Dermis blood vessel endothelial cell (primary cell): ENCODE results near the gene TMEM151B. TPM values are rescaled to one million over a fixed set of nuclear protein-coding genes. Genes with fewer than 3 reads are reported as not detected.

ENCODE experiments used
- DNase-seq: peaks from one replicate; pipeline ENCODE4 v3.0.0; 2010
- total RNA-seq: library from RNA; depleted of rRNA; stranded (reverse); fragments of >200 nt; gene quantifications from 2 replicates; pipeline ENCODE4 v1.2.3, GENCODE V29; 2014

Gene TMEM151B
- total RNA-seq, 1 donor from 2014 or later, result not detected

DNA sequence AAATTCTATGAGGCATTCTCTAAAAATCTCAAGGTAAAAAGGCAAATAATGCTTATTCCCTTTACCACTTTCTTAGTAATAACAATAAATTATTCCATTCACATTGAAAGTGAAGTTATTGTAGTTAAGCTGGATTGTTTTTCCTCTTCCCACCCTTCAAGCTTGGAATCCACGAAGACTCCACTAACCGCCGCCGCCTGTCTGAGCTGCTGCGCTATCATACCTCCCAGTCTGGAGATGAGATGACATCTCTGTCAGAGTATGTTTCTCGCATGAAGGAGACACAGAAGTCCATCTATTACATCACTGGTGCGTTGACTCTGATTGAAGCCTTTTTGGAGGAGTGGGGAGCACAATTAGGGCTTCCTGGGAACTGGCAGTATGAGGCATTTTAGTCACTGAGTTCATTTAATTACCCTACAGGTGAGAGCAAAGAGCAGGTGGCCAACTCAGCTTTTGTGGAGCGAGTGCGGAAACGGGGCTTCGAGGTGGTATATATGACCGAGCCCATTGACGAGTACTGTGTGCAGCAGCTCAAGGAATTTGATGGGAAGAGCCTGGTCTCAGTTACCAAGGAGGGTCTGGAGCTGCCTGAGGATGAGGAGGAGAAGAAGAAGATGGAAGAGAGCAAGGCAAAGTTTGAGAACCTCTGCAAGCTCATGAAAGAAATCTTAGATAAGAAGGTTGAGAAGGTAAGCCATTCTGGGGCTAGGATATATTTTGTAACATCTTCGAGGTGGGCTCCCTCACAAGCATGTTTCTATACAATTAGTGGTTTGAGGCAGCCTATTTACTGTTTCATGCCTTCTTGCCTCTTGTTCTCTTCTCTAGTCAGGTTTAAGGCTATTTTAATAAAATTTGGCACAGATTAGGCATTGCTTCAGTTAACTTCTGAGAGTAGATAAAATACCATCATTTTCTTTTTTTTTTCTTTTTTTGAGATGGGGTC lies 18.4 kb upstream of the TMEM151B start:
- no peak for DNase-seq

- DNase-seq, result peak; percentile 66
These were observed 16.7 kb upstream of the TMEM151B start for GRCh38 chr6:44253307-44254101.

DNA sequence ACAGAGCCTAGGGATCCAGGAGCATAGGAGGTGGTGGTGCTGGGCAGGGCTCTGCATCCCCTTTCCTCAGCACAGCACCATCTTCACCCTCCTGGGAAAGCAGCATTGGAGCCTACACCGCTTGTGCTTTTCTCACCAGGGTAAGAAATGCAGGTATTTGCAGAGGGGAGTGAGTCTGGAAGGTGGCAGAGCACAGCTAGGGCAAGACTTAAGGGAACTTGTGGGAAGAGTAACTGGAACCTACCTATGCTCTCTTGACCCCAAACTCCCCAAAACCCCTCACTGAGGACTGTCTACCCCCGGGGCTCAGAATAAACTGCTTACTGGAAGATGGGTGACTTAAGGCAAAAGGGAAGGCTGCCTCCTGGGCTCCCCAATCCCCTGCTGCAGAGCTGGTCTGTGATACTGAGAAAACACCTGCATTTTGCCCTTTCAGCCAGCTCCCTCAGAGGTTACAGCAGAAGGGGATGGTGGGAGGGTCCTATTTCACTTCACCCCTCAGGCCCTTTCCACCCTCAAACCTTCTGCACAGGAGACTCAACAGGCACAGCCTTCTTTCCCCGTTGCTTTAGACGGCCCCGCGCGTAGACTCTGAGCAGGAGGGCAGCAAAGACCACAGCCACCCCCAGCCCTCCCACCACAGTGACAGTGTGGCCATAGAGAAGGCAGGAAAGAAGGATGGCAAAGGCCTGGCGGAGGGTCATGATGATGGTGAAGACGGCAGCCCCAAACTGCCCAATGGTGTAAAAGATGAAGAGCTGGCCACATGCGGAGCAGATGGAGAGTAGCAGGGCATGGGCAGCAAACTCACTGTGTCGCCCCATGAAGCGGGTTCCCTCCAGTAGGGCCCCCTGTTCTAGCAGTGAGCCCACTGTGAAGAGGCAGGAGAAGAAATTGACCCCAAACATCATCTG lies 15.8 kb upstream of the TMEM151B start:
- DNase-seq, result no peak

DNA sequence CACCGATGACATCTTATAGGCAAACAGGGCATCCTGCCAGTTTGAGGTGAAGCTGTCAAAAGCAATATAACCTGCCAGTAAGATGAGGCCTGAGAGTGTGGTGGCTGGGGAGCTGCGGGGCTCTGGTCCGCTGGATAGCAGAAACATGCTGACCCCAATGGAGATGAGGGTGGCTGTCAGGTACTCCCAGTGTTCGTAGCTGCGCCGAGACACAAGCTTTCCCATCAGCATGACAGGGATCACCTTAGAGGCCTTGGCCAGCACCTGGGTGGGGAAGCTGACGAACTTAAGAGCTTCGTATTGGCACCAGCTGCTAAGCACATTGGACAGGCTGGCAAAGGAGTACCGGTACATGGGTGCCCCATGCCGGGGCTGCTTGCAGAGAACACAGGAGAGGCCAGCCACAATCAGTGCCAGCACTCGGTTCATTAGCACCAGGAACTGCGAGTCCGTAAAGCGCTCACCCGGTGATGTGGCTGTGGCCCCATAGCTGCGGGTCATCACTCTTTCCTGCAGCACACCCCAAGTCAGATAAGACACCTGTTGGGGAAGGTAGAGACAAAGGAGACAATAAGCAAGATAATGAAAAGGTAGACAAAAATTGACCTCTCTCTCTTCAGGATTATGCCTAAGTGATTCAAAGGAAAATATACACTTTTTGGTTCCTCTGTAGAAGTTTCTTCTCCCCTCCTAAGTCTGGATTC lies 15.0 kb upstream of the TMEM151B start:
- no peak for DNase-seq

DNA sequence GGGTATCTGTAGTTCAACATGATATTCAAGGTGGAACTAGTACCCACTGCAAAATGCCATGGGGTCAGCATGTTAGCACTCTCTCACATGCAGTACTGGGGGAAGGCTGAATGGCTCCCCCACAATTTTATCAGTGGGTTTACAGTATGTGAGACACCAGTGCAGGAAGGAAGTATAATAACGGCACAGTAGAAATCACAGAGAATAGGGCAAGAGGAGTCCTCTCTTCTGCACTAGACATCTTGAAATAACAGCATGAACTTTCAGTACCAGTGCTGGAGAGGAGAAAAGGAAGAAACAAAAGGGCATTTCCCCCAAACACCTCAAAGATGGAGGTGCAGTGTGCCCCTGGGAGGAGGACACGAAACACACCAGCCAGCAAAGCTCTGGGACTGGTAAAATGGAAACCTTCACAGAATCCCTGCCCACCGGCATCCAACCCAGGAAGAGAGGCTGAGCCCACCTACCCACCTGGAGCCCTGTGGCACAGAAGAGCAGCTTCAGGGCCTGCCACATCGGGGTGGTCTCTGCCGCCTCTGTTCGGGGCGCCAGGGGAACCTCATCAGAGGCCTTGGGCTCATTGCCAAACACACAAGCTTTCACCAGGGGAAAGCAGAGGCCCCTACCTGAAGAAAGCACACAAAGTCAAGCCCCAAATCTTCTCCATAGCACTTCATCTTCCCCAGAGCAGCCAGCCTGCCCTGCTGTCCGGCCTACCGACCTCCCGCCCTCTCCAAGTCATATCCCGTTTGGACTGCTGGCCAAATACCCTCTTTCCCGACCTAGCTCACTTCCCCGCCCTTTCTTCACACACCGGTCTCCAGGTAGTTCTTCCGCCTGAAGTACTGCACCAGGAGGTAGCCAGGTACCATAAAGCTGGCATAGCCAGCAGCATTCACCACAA lies 14.1 kb upstream of the TMEM151B start:
- DNase-seq, result peak; percentile 47

- no peak for DNase-seq
These were observed 13.6 kb upstream of the TMEM151B start for GRCh38 chr6:44256775-44257024.

DNA sequence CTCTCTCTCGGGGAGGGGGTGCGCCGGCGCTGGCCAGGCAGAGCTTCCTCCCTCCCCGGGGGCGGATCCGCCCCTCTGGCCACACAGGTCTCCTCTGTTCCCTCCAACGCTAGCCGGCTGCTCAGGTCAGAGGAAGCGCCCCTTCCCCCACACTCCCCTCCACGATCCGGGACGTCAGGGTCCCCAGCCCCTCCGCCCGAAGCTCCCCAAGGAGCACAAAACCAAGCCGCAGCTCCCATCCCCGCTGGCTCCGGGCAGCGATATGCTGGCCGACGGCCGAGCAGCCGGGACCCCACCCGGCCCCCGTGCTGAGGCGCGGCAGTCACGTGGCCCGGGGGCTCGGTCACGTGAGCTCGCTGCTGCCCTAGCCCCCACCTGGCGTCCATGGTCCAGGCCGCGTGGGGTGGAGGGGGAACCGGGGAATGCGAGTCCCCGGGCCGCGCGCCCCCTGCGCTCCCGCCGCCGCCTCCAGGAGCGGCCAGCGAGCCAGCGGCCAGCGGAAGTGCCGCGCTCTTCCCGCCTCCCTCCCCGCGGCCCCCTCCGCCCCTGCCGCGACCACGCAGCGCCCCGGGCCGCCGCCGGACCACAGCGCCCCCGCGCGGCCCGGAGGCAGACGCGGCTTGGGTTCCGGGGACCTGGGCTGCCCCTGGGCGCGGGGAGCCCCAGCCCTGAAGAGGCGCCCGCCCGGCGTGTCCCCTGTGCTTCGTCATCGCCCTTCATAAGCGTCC lies 13.1 kb upstream of the TMEM151B start, which contains the start of gene SLC35B2:
Gene SLC35B2 (minus strand): TSS at position 504 of the 728 bp plus-strand sequence. CDS start 118 bp downstream, at position 386.
- DNase-seq, result peak; percentile 75

DNA sequence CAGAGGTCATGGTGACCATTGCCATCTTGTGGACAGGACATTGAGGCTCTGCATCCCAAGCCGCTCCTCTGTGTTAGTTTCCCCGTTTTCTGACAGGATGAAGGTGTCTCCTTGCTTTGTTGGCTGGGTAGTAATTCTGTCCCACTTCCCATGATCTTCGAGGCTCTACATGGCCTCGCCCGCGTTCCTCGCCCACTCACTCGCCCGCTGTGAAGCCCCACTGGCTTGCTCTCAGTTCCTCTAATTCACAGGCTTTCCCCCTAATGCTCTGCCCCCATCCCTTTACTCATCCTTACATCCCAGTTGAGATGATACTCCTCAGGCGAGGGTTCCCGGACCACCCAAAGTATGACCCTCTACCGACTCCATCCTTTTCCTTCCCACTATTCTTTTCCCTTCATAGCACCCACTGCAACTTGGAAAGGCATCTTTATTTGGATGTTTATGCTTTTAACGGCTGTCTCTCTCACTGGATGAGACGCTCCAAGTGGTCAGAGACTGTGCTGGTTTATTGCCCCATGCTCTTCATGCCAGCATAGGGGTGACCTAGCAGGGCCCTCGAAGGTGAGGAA lies 12.4 kb upstream of the TMEM151B start:
- no peak for DNase-seq

- no peak for DNase-seq
These were observed 11.9 kb upstream of the TMEM151B start for GRCh38 chr6:44258325-44258863.

GRCh38 chr6:44258921-44259320 lies 11.3 kb upstream of the TMEM151B start:
- DNase-seq, result no peak

DNA sequence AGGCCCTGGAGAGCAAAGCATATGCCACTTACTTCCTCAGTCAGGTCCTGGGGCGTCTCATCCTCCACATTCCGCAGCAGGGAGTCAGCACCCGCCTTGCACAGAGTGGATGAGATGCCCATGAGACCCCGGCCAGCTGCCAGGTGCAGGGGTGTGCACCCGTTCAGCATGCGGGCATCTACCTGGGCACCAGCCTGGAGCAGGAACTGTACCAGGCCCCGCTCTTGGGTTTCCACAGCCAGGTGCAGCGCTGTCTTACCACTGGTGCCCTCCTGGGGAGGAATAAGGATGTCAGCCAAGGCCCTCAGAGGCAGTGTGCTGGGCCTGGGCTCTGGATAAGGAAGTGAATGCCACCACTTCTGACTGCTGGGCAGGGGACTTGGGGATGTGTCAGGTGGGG lies 10.2 kb upstream of the TMEM151B start:
- DNase-seq, result no peak

DNA sequence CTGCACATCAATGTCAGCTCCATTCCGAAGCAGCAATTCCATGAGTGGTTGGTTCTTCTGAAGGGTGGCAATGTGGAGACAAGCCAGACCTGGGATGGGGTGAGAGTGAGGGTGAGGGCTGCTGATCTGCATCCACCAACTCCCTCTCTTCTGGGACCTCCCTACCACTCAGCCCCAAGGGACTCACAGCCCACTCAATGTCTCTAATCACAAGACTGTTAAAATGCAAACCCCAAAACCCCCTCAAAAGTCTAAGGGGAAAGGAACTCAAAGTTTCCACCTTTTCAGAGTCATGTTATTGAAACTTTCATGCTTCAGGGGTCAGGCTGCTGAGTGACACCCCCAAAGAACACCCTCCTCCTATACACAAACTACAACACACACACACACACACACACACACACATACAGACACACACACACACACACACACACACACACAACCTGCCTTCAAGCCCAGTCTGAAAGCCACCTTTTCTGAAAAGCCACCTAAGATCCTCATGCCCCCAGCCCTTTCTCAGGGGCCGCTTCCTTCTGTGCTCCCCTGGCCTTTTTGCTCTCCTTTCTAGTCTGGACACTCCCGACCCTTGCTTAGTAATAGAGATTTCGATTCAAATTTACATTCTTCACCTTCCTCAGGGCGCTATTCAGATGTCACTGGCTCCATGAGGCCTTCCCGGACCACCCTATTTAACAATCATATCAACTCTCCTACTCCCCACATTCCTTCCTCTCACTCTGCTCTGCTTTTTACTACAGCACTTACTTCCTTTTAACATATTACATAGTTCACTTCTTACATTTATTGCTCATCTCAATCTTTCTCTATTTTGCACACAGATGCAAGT lies 9.6 kb upstream of the TMEM151B start:
- no peak for DNase-seq

DNA sequence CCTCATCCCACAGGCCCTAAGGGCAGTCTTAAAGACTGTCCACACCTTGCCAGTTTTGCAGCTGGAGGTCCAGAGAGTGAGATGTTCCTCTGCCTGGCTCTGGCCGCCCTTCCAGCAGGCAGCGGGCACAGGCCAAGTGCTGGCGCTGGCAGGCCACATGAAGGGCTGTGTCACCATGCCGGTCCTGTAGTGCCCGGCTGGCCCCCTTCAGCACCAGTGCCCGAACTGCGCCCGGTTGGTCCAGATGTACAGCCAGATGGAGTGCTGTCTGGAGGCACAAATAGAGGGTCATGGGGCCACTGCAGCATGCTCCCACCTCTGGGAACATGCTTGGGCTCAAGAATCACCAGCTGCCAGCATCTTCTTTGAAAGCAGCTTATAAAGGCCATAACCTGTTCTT lies 8.7 kb upstream of the TMEM151B start:
- DNase-seq, result no peak

GRCh38 chr6:44262467-44263353 lies 7.5 kb upstream of the TMEM151B start:
- DNase-seq, result no peak

DNA sequence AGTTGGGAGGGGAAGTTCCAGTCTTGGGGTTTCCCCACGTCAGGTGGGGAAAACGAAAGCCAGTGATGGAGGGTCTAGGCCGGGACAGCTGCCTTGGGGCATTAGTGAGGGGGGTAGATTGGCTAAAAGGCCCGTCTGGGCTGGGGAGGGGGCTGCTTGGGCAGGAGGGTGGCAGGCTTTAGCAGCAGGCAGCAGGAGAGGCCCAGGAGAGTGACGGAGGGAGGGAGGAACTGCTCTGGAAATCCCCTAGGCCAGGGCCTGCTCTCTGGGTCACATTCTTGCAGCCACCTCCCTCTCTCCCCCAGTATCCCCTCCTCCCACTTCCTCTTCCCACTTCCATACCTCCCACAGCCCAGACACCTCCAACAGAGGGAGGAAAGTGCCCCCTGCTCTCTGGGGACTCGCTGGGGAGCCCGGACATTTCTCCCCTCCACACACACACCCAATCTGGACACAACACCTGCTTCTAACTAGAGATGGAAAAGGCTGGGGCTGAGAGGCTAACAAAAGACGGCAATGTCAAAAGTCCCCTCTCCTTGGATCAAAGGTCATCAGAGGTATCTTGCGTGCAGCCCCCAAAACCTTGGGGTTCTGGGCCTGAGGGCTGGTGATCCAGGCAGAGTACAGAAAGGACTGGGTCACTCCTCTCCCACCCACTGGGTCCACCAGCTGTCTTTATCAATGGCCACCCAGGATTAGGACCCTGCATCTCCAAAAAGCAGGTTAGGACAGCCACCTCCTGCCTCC lies 6.7 kb upstream of the TMEM151B start:
- peak; percentile 48 for DNase-seq

GRCh38 chr6:44264154-44265006 lies 5.9 kb upstream of the TMEM151B start:
- DNase-seq, result no peak
